HFFc6 (cell line): Measurements from ENCODE around the gene ITGB5. TPM values are rescaled to one million over a fixed set of nuclear protein-coding genes. Genes with fewer than 3 reads are reported as not detected.

Experiments used
- DNase-seq: peaks from one replicate; pipeline ENCODE4 v3.0.0-alpha.2; 2018
- H3K27ac Mint-ChIP-seq: 2 replicates; pipeline ENCODE4 v1.8.0; 2020; ENCODE audit warnings: mild to moderate bottlenecking, mixed read lengths
- H3K27me3 Mint-ChIP-seq: 2 replicates; pipeline ENCODE4 v1.8.0; 2021; ENCODE audit warnings: mild to moderate bottlenecking, moderate library complexity, mixed read lengths; ENCODE audit not compliant: insufficient read depth
- H3K36me3 Mint-ChIP-seq: 2 replicates; pipeline ENCODE4 v1.8.0; 2021; ENCODE audit warnings: low read depth, mixed read lengths
- H3K4me1 Mint-ChIP-seq: 2 replicates; pipeline ENCODE4 v1.8.0; 2020; ENCODE audit warnings: low read depth, mixed read lengths
- H3K4me3 Mint-ChIP-seq: 2 replicates; pipeline ENCODE4 v1.8.0; 2020; ENCODE audit warnings: mild to moderate bottlenecking, moderate library complexity, mixed read lengths
- H3K9me3 Mint-ChIP-seq: 2 replicates; pipeline ENCODE4 v1.8.0; 2020; ENCODE audit warnings: mild to moderate bottlenecking, mixed read lengths
- microRNA-seq: library from miRNA; unstranded; fragments of <30 nt; microRNA quantifications from one replicate; pipeline ENCODE4, GENCODE V29; 2019
- total RNA-seq, 6 experiments: library from RNA; stranded (reverse); fragmentation: NEBNext Ultra II Directional; extraction: Animal tissue kit (Norgen Biotek cat#: 25700); gene quantifications; 2 replicates in 1 of 6; 3 replicates in 5 of 6; pipeline ENCODE4 v1.2.3, GENCODE V29; 2021
- TF ChIP-seq, protein P1 (sequence below): fragments of 200-600 bp; sonication (generic); IDR thresholded peaks from 2 replicates; pipeline ENCODE4 v1.5.0; 2021; ENCODE audit warnings: antibody characterized with exemption, mild to moderate bottlenecking

ITGB5 gene
- total RNA-seq, 6 experiments from 2014 or later = 203 to 332 (median 220) TPM

DNA sequence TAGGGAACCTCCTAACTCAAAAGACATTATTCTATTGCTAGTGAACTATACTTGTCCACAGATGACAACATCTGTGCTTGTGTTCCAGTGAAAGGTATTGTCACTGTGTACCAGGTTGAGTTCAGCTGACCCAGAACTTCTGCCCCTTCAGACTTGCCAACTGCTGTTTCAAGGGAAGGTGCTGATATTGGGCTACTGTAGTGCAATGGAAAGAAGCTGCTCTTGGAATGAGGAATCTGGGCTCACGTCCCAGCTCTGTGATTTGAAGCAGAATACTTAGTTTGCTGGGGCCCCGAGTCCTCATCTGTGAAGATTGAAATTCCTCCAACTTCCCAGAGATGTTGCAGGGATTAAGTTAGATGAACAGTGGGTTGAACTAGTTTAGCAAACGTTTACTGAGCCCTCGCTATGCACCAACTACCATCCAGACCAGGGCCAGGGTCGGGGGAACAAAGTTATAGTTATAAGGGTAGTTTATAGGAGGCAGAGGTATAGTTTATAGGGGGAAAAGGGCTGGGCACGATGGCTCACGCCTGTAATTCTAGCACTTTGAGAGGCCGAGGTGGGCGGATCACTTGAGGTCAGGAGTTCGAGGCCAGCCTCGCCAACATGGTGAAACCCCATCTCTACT is 172.8 kb downstream of the ITGB5 start:
- Mint-ChIP-seq H3K4me3 (no peak overlapping the region), H3K36me3 (no peaks in the 10 kb centered on the region), H3K9me3 (no peaks in the 10 kb centered on the region), H3K4me1 (peaks cover 5% of the 10 kb centered on the region; the same call in 1 of the 2 replicates), H3K27me3 (peaks cover 34% of the 10 kb centered on the region), H3K27ac (no peak overlapping the region)
- TF ChIP-seq, protein P1, sequence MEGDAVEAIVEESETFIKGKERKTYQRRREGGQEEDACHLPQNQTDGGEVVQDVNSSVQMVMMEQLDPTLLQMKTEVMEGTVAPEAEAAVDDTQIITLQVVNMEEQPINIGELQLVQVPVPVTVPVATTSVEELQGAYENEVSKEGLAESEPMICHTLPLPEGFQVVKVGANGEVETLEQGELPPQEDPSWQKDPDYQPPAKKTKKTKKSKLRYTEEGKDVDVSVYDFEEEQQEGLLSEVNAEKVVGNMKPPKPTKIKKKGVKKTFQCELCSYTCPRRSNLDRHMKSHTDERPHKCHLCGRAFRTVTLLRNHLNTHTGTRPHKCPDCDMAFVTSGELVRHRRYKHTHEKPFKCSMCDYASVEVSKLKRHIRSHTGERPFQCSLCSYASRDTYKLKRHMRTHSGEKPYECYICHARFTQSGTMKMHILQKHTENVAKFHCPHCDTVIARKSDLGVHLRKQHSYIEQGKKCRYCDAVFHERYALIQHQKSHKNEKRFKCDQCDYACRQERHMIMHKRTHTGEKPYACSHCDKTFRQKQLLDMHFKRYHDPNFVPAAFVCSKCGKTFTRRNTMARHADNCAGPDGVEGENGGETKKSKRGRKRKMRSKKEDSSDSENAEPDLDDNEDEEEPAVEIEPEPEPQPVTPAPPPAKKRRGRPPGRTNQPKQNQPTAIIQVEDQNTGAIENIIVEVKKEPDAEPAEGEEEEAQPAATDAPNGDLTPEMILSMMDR = no peak
- DNase-seq = peak; percentile 3

Small RNAs within 50 kb of the gene (microRNA-seq; reads per million reads assigned to microRNA genes)
- gene MIR544B = 2.3 reads per million

Other genes with a start within 250 kb of the ITGB5 start
- gene UMPS, start 156.9 kb downstream of the ITGB5 start, total RNA-seq = 10 to 100 TPM; 25.2 to 39.6 (median 28.4) TPM
- under 1 TPM in 4 of 6 experiments, not detected in 2; 0.06 to 0.21 (median 0.09) TPM for gene MUC13, start 47.4 kb upstream of the ITGB5 start, total RNA-seq
- gene HEG1, start 168.6 kb upstream of the ITGB5 start, total RNA-seq = 100 to 1,000 TPM in 4 of 6 experiments, 10 to 100 TPM in 2; 88.6 to 126 (median 105) TPM